T-helper 2 cell treated with Interferon-gamma antibody and Interleukin-4, amounts not matched to agents 5 μg/mL and 100 μg/mL, for 36 hours (primary cell): ENCODE measurements around the gene BCAS3.
"Not testable (repeated sequence)": the region's sequence is repeated elsewhere in the genome, so short reads cannot be mapped to it uniquely, and the experiment has no call there.

Experiments used
- DNase-seq: peaks from one replicate; pipeline ENCODE4 v3.0.0; 2021; ENCODE audit warnings: low spot score
- H3K27ac Mint-ChIP-seq: one replicate; pipeline ENCODE4 v1.8.0; 2021; ENCODE audit warnings: mild to moderate bottlenecking, mixed read lengths
- H3K27me3 Mint-ChIP-seq: one replicate; pipeline ENCODE4 v1.8.0; 2021; ENCODE audit warnings: low read depth, mixed read lengths
- H3K36me3 Mint-ChIP-seq: one replicate; pipeline ENCODE4 v1.8.0; 2021; ENCODE audit warnings: low read depth, mixed read lengths
- H3K4me1 Mint-ChIP-seq: one replicate; pipeline ENCODE4 v1.8.0; 2021; ENCODE audit warnings: low read depth, mixed read lengths
- H3K4me3 Mint-ChIP-seq: one replicate; pipeline ENCODE4 v1.8.0; 2022; ENCODE audit warnings: mild to moderate bottlenecking, moderate library complexity, mixed read lengths
- H3K9me3 Mint-ChIP-seq: one replicate; pipeline ENCODE4 v1.8.0; 2021; ENCODE audit warnings: mixed read lengths

The BCAS3 gene

GRCh38 chr17:60904582-60904981 lies 226.9 kb downstream of the BCAS3 start:
- no peak overlapping the region for H3K4me3 Mint-ChIP-seq
- no peak overlapping the region for H3K27ac Mint-ChIP-seq
- H3K27me3 Mint-ChIP-seq = peaks cover 4% of the 10 kb centered on the region
- no peaks in the 10 kb centered on the region for H3K9me3 Mint-ChIP-seq
- no peak for DNase-seq
- no peaks in the 10 kb centered on the region for H3K4me1 Mint-ChIP-seq
- H3K36me3 Mint-ChIP-seq = no peaks in the 10 kb centered on the region

DNA sequence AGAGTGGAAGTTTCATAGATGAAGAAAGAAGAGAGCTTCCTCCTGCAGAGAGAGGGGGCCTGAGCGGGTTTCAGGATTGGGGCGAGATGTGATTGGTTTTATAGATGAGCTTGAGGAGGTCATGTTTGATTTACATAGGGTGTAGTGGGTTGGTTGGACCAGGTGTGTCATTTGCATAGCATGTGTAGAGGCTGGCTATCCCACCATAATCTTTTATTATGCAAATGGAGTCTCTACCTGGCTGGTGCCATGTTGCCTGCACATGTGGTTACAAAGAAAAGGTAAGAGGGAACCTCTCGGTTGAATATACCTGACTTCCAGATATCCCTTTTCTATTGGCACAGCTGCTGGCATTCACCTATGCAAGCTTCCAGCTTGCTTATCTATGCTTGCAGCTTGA lies 228.1 kb downstream of the BCAS3 start:
- no peak for DNase-seq
- peaks cover 4% of the 10 kb centered on the region for H3K27me3 Mint-ChIP-seq
- no peak overlapping the region for H3K4me3 Mint-ChIP-seq
- no peaks in the 10 kb centered on the region for H3K4me1 Mint-ChIP-seq
- no peaks in the 10 kb centered on the region for H3K36me3 Mint-ChIP-seq
- H3K27ac Mint-ChIP-seq = no peak overlapping the region
- no peaks in the 10 kb centered on the region for H3K9me3 Mint-ChIP-seq

DNA sequence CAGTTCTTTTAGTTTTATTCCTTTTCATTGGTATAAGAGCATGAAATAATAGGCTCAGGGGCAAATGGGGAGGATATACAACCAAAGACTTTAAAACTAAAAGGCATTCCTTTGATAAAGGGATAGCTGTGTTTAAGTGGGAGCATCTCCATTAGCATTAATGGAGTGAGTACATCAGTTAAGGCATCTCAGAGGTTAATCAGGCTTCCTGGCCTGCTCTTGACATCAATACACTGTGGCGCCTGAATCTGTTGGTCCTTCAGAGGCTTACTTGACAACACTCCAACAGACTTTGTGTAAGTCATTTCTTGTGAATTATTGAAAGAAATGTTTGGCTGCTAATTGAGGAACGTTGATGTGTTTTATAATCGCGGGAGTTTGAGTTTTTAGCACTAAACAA lies 230.7 kb downstream of the BCAS3 start:
- Mint-ChIP-seq H3K9me3 (no peaks in the 10 kb centered on the region), H3K4me3 (no peak overlapping the region), H3K36me3 (no peaks in the 10 kb centered on the region), H3K27me3 (peaks cover 4% of the 10 kb centered on the region), H3K27ac (no peak overlapping the region), H3K4me1 (no peaks in the 10 kb centered on the region)
- no peak for DNase-seq

DNA sequence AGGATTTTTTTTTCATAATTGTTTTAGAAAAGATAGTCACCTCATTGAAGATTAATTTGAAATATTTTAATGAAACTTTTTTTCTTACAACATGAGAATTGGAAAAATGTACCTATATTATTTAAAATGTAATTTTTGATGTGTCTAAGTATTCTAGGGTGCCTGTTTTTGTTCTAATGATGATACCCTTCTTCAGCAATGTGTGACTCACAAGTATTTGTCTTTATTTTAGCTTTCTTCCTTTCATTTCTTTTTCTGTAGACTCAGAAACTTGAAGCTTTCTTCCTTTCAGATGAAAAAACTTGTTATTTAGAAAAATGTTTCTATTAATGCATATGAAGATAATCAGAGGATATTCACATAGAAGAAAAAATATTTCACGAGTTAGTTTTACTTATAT lies 231.8 kb downstream of the BCAS3 start:
- Mint-ChIP-seq H3K27me3 (peaks cover 4% of the 10 kb centered on the region), H3K36me3 (no peaks in the 10 kb centered on the region), H3K4me3 (no peak overlapping the region), H3K9me3 (no peaks in the 10 kb centered on the region), H3K4me1 (no peaks in the 10 kb centered on the region), H3K27ac (no peak overlapping the region)
- no peak for DNase-seq

- no peaks in the 10 kb centered on the region for H3K36me3 Mint-ChIP-seq
- H3K4me1 Mint-ChIP-seq = no peaks in the 10 kb centered on the region
- H3K4me3 Mint-ChIP-seq = no peak overlapping the region
- H3K27ac Mint-ChIP-seq = no peak overlapping the region
- H3K27me3 Mint-ChIP-seq = peaks cover 4% of the 10 kb centered on the region
- no peak for DNase-seq
- H3K9me3 Mint-ChIP-seq = no peaks in the 10 kb centered on the region
Observed at GRCh38 chr17:60910415-60910814, 232.8 kb downstream of the BCAS3 start.

GRCh38 chr17:60914078-60914477 lies 236.4 kb downstream of the BCAS3 start:
- no peak for DNase-seq
- H3K9me3 Mint-ChIP-seq = peaks cover 6% of the 10 kb centered on the region
- H3K4me3 Mint-ChIP-seq = no peak overlapping the region
- H3K36me3 Mint-ChIP-seq = no peaks in the 10 kb centered on the region
- no peaks in the 10 kb centered on the region for H3K4me1 Mint-ChIP-seq
- H3K27me3 Mint-ChIP-seq = no peaks in the 10 kb centered on the region
- H3K27ac Mint-ChIP-seq = no peak overlapping the region

- Mint-ChIP-seq H3K36me3 (no peaks in the 10 kb centered on the region), H3K9me3 (peaks cover 6% of the 10 kb centered on the region)
Observed at GRCh38 chr17:60916043-60916442, 238.4 kb downstream of the BCAS3 start.

GRCh38 chr17:60920107-60920506 lies 242.5 kb downstream of the BCAS3 start:
- H3K4me3 Mint-ChIP-seq = no peak overlapping the region
- H3K36me3 Mint-ChIP-seq = no peaks in the 10 kb centered on the region
- peaks cover 6% of the 10 kb centered on the region for H3K9me3 Mint-ChIP-seq
- H3K27ac Mint-ChIP-seq = no peak overlapping the region
- H3K27me3 Mint-ChIP-seq = no peaks in the 10 kb centered on the region
- no peaks in the 10 kb centered on the region for H3K4me1 Mint-ChIP-seq
- no peak for DNase-seq

More at GRCh38 chr17:60916043-60916442, 238.4 kb downstream of the BCAS3 start:
- H3K27ac Mint-ChIP-seq = no peak overlapping the region
- no peak overlapping the region for H3K4me3 Mint-ChIP-seq
- H3K27me3 Mint-ChIP-seq = no peaks in the 10 kb centered on the region
- no peak for DNase-seq
- H3K4me1 Mint-ChIP-seq = no peaks in the 10 kb centered on the region

DNA sequence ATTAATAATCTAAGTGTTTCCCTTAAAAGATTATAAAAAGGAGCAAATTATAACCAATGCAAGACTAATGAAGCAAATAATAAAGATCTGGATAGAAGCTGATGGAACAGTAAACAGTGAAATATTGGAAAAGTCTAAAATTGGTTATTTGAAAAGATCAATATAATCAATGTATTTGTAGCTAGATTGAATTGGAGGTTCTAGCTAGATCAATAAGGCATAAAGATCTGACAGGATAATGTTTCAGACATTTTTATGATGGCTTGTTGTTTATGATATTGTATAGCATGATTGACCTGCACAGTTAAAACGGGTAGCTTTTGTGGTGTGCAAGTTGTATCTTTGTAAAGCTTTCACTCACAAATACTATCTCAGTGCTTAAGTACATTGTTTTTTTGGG lies 245.3 kb downstream of the BCAS3 start:
- H3K27ac Mint-ChIP-seq = no peak overlapping the region
- no peaks in the 10 kb centered on the region for H3K27me3 Mint-ChIP-seq
- no peak for DNase-seq
- no peaks in the 10 kb centered on the region for H3K4me1 Mint-ChIP-seq
- no peaks in the 10 kb centered on the region for H3K36me3 Mint-ChIP-seq
- no peaks in the 10 kb centered on the region for H3K9me3 Mint-ChIP-seq
- no peak overlapping the region for H3K4me3 Mint-ChIP-seq

DNA sequence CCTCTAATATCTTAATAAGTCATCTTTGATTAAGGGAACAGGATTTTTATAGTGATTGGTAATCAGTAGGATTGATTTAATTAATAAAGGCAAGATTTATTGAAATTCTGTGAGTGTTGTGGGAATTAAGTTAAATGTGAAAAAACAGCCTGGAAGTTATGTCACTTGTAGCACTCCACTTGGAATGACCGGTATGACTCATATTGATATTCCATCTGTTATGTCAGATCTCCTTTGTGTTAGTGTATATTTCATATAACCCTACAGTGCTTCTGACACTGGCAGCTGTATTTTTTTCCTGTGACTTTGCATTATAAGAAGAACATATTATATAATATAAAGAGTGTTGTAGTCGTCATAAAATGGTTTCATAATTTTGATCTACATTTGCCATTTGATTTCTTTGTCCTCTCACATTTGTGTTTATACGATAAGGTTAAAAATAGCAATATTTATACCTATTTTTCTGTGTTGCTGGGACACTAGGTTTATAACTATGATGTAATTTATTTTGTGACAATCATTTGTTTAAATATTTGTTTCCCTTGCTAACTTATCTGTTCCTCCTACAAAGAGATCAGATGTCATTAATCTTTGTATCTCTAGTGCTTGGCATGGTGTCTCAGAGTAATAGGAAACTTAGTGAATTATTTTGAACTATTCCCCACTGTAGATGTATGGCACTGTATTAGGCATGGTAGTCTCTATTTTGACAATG lies 249.0 kb downstream of the BCAS3 start:
- Mint-ChIP-seq H3K4me3 (no peak overlapping the region), H3K27me3 (no peaks in the 10 kb centered on the region), H3K4me1 (no peaks in the 10 kb centered on the region), H3K36me3 (no peaks in the 10 kb centered on the region), H3K9me3 (no peaks in the 10 kb centered on the region), H3K27ac (no peak overlapping the region)
- no peak for DNase-seq

GRCh38 chr17:60933739-60934138 lies 256.1 kb downstream of the BCAS3 start:
- Mint-ChIP-seq H3K9me3 (no peaks in the 10 kb centered on the region), H3K4me3 (no peak overlapping the region), H3K27me3 (peaks cover 2% of the 10 kb centered on the region), H3K36me3 (no peaks in the 10 kb centered on the region), H3K4me1 (no peaks in the 10 kb centered on the region), H3K27ac (no peak overlapping the region)
- no peak for DNase-seq

DNA sequence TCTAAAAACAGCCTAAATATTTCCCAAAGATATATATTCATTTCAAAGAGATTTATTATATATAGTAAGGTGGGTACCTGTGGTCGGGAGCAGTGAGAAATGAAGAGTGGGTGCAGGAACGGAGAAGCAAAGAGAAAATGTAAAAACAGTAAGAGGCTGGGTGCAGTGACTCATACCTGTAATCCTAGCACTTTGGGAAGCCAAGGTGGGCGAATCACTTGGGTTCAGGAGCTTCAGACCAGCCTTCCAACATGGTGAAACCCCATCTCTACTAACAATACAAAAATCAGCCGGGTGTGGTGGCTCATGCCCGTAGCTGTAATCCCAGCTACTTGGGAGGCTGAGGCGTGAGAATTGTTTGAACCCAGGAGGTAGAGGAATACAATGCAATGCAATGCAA lies 257.1 kb downstream of the BCAS3 start:
- Mint-ChIP-seq H3K27ac (no peak overlapping the region), H3K4me3 (no peak overlapping the region), H3K27me3 (peaks cover 2% of the 10 kb centered on the region), H3K9me3 (no peaks in the 10 kb centered on the region), H3K36me3 (no peaks in the 10 kb centered on the region), H3K4me1 (no peaks in the 10 kb centered on the region)
- no peak for DNase-seq

DNA sequence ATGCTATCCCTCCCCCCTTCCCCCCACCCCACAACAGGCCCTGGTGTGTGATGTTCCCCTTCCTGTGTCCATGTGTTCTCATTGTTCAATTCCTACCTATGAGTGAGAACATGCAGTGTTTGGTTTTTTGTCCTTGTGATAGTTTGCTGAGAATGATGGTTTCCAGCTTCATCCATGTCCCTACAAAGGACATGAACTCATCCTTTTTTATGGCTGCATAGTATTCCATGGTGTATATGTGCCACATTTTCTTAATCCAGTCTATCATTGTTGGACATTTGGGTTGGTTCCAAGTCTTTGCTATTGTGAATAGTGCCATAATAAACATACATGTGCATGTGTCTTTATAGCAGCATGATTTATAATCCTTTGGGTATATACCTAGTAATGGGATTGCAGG lies 258.3 kb downstream of the BCAS3 start:
- not testable (repeated sequence) for DNase-seq, H3K27ac Mint-ChIP-seq, H3K36me3 Mint-ChIP-seq, H3K27me3 Mint-ChIP-seq, H3K4me1 Mint-ChIP-seq, H3K4me3 Mint-ChIP-seq, H3K9me3 Mint-ChIP-seq

DNA sequence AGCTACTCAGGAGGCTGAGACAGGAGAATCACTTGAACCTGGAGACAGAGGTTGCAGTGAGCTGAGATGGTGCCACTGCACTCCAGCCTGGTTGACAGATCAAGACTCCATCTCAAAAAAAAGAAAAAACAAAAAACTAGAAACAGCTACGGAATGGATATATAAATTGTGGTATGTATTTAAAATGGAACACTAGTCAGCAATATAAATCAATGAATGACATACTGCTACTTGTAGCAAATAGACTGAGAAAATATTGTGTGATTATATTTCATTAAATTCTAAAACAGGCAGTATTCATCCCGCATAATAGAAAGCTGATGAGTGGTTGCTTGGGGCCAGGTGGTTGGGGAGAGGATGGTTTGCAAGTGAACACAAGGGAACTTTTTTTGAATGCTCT lies 261.7 kb downstream of the BCAS3 start:
- Mint-ChIP-seq H3K36me3 (no peaks in the 10 kb centered on the region), H3K27me3 (no peaks in the 10 kb centered on the region), H3K9me3 (no peaks in the 10 kb centered on the region), H3K4me3 (no peak overlapping the region), H3K4me1 (no peaks in the 10 kb centered on the region), H3K27ac (no peak overlapping the region)
- no peak for DNase-seq

DNA sequence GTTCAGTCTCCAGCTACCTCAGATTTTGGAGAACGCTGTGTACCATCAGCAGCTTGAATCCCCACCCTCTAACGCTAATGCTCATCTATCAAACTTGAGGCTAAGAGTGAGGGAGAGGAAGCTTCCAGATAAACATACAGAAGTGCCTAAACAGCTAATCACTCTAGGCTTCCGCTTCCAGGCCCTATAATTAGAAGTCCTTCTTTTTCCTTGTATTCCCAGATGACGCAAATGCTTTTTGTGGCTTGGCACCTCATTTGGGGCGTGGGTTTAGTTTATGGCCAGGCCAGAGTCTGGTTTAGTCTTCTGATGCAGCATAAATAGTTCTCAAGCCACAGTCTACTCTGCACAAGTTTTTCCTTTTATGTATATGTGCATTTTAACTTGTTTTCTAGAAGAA lies 263.4 kb downstream of the BCAS3 start:
- Mint-ChIP-seq H3K27me3 (no peaks in the 10 kb centered on the region), H3K36me3 (no peaks in the 10 kb centered on the region), H3K27ac (no peak overlapping the region), H3K9me3 (no peaks in the 10 kb centered on the region), H3K4me1 (no peaks in the 10 kb centered on the region), H3K4me3 (no peak overlapping the region)
- no peak for DNase-seq
